H1 (cell line): ENCODE data around the gene BCL2. TPM values are rescaled to one million over a fixed set of nuclear protein-coding genes. Genes with fewer than 3 reads are reported as not detected.

ENCODE experiments used
- BACH1 ChIP-seq: IDR thresholded peaks from 2 replicates; pipeline ENCODE4 v1.6.1; 2012; ENCODE audit warnings: low read length, improper control_type of control experiment
- CBX5 ChIP-seq: fragments of 300-800, 300-1000 bp; sonication (generic); IDR thresholded peaks from 2 replicates; pipeline ENCODE4 v1.7.1; 2016; ENCODE audit warnings: antibody characterized with exemption, low read length, low read depth
- JUND ChIP-seq: IDR thresholded peaks from 2 replicates; pipeline ENCODE4 v1.6.1; 2011; ENCODE audit warnings: mild to moderate bottlenecking, improper control_type of control experiment, low read length
- KDM5A ChIP-seq: fragments of 200-600 bp; IDR thresholded peaks from 2 replicates; pipeline ENCODE4 v1.7.1; 2012; ENCODE audit warnings: mild to moderate bottlenecking, low read length, inconsistent platforms, mixed read lengths
- NRF1 ChIP-seq: IDR thresholded peaks from 2 replicates; pipeline ENCODE4 v1.6.1; 2011; ENCODE audit warnings: mild to moderate bottlenecking, low read depth, low read length, improper control_type of control experiment
- POU5F1 ChIP-seq: IDR thresholded peaks from 2 replicates; pipeline ENCODE4 v1.6.1; 2011; ENCODE audit warnings: low read depth, mild to moderate bottlenecking, low read length, moderate library complexity
- SAP30 ChIP-seq: fragments of 300-600 bp; sonication (generic); IDR thresholded peaks from 2 replicates; pipeline ENCODE4 v1.7.1; 2012; ENCODE audit warnings: low read length, moderate library complexity, mild to moderate bottlenecking, inconsistent platforms; ENCODE audit not compliant: insufficient read depth, insufficient replicate concordance
- SP2 ChIP-seq: IDR thresholded peaks from 2 replicates; pipeline ENCODE4 v1.6.1; 2012; ENCODE audit warnings: mild to moderate bottlenecking, low read length, inconsistent platforms
- TAF7 ChIP-seq: optimal IDR thresholded peaks from 2 replicates; pipeline ENCODE3; 2011; ENCODE audit warnings: low read depth, mild to moderate bottlenecking, inconsistent platforms, low read length, moderate library complexity, borderline replicate concordance
- polyA plus RNA-seq, 7 experiments: library from polyadenylated mRNA; depleted of rRNA in 3 of 7; stranded (reverse) in 5 of 7; unstranded in 2 of 7; fragments of >200 nt in 5 of 7; fragments of 200-250 nt in 2 of 7; gene quantifications; 1 replicate in 5 of 7; 2 replicates in 1 of 7; 4 replicates in 1 of 7; pipeline versions ENCODE4 v1.2.1 to v1.2.3, GENCODE V29; 2011 to 2013; ENCODE audit warnings: missing spikeins in 2 of 7, mixed read lengths in 2 of 7
- total RNA-seq: library from RNA; stranded (reverse); fragmentation: NEBNext Ultra II Directional; extraction: Animal tissue kit (Norgen Biotek cat#: 25700); gene quantifications from 2 replicates; pipeline ENCODE4 v1.2.1, GENCODE V29; 2021
- TF ChIP-seq, protein P1 (sequence below): fragments of 300-600 bp; sonication (generic); IDR thresholded peaks from 2 replicates; pipeline ENCODE4 v1.7.1; 2012; ENCODE audit warnings: low read length, moderate library complexity, mild to moderate bottlenecking, inconsistent platforms; ENCODE audit not compliant: insufficient replicate concordance

Gene BCL2
- total and polyA plus RNA-seq, 2 of the 8 experiments (the other 6 are each of a cell fraction or from before 2014, with no cell fraction given) = 0.59 to 4.5 TPM

DNA sequence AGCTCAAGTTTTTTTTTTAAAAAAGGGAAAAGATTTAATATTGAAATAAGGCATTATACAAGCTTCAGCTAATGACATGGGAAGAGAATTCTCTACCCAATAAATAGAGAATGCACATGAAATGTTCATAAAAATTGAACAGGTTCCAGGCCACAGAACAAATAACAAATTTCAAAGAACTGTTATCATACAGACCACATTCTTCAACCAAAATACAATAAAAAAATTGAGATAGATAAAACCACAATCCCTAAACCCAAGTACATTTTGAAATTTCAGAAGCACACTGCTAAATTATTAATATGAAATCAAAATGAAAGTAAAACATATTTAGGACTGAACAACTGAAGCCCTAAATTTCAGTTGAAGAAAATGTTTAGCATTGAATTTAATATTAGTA, 89.6 kb downstream of the BCL2 start (continued):
- TF ChIP-seq, protein P1, sequence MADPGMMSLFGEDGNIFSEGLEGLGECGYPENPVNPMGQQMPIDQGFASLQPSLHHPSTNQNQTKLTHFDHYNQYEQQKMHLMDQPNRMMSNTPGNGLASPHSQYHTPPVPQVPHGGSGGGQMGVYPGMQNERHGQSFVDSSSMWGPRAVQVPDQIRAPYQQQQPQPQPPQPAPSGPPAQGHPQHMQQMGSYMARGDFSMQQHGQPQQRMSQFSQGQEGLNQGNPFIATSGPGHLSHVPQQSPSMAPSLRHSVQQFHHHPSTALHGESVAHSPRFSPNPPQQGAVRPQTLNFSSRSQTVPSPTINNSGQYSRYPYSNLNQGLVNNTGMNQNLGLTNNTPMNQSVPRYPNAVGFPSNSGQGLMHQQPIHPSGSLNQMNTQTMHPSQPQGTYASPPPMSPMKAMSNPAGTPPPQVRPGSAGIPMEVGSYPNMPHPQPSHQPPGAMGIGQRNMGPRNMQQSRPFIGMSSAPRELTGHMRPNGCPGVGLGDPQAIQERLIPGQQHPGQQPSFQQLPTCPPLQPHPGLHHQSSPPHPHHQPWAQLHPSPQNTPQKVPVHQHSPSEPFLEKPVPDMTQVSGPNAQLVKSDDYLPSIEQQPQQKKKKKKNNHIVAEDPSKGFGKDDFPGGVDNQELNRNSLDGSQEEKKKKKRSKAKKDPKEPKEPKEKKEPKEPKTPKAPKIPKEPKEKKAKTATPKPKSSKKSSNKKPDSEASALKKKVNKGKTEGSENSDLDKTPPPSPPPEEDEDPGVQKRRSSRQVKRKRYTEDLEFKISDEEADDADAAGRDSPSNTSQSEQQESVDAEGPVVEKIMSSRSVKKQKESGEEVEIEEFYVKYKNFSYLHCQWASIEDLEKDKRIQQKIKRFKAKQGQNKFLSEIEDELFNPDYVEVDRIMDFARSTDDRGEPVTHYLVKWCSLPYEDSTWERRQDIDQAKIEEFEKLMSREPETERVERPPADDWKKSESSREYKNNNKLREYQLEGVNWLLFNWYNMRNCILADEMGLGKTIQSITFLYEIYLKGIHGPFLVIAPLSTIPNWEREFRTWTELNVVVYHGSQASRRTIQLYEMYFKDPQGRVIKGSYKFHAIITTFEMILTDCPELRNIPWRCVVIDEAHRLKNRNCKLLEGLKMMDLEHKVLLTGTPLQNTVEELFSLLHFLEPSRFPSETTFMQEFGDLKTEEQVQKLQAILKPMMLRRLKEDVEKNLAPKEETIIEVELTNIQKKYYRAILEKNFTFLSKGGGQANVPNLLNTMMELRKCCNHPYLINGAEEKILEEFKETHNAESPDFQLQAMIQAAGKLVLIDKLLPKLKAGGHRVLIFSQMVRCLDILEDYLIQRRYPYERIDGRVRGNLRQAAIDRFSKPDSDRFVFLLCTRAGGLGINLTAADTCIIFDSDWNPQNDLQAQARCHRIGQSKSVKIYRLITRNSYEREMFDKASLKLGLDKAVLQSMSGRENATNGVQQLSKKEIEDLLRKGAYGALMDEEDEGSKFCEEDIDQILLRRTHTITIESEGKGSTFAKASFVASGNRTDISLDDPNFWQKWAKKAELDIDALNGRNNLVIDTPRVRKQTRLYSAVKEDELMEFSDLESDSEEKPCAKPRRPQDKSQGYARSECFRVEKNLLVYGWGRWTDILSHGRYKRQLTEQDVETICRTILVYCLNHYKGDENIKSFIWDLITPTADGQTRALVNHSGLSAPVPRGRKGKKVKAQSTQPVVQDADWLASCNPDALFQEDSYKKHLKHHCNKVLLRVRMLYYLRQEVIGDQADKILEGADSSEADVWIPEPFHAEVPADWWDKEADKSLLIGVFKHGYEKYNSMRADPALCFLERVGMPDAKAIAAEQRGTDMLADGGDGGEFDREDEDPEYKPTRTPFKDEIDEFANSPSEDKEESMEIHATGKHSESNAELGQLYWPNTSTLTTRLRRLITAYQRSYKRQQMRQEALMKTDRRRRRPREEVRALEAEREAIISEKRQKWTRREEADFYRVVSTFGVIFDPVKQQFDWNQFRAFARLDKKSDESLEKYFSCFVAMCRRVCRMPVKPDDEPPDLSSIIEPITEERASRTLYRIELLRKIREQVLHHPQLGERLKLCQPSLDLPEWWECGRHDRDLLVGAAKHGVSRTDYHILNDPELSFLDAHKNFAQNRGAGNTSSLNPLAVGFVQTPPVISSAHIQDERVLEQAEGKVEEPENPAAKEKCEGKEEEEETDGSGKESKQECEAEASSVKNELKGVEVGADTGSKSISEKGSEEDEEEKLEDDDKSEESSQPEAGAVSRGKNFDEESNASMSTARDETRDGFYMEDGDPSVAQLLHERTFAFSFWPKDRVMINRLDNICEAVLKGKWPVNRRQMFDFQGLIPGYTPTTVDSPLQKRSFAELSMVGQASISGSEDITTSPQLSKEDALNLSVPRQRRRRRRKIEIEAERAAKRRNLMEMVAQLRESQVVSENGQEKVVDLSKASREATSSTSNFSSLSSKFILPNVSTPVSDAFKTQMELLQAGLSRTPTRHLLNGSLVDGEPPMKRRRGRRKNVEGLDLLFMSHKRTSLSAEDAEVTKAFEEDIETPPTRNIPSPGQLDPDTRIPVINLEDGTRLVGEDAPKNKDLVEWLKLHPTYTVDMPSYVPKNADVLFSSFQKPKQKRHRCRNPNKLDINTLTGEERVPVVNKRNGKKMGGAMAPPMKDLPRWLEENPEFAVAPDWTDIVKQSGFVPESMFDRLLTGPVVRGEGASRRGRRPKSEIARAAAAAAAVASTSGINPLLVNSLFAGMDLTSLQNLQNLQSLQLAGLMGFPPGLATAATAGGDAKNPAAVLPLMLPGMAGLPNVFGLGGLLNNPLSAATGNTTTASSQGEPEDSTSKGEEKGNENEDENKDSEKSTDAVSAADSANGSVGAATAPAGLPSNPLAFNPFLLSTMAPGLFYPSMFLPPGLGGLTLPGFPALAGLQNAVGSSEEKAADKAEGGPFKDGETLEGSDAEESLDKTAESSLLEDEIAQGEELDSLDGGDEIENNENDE = no peak
- TF ChIP-seq KDM5A (no peak), CBX5 (no peak), JUND (no peak), SAP30 (no peak), NRF1 (no peak), SP2 (no peak), BACH1 (no peak), POU5F1 (no peak), TAF7 (no peak)
